PC-3 (cell line): Measurements from ENCODE around the gene IL1R1. TPM values are rescaled to one million over a fixed set of nuclear protein-coding genes. Genes with fewer than 3 reads are reported as not detected.

Source experiments
- ATAC-seq: fragments of 200-7000 bp; cut with Tn5 transposase; 2 replicates; pipeline ENCODE4 v1.9.1; 2020; ENCODE audit warnings: mild to moderate bottlenecking, moderate library complexity
- BruUV-seq: library from RNA; stranded (reverse); fragments of 400-500 nt; replicated peaks from 2 replicates; lab custom pipeline; 2021; lab: Mats Ljungman, UMichigan
- CTCF ChIA-PET: fragments of 300-600 bp; sonication (Branson Sonifier 250); formaldehyde crosslinking; loops from one replicate; lab custom pipeline; 2022; ENCODE audit warnings: antibody characterized with exemption; lab: Charles Lee
- POLR2A ChIA-PET: fragments of 300-600 bp; sonication (Branson Sonifier 250); formaldehyde crosslinking; loops from one replicate; lab custom pipeline; 2022; ENCODE audit warnings: antibody characterized with exemption; ENCODE audit not compliant: unreplicated experiment; lab: Charles Lee
- DNase-seq: peaks from one replicate; pipeline ENCODE4 v3.0.0-alpha.2; 2015
- H2AFZ ChIP-seq: fragments of 300-600 bp; sonication (generic); 2 replicates; pipeline ENCODE4 v1.6.0; 2016; ENCODE audit warnings: antibody characterized with exemption, low read length
- H3F3A ChIP-seq: fragments of 300-600 bp; sonication (generic); one replicate; pipeline ENCODE4 v1.6.0; 2017; ENCODE audit warnings: antibody characterized with exemption, low read length, control low read depth, mild to moderate bottlenecking; ENCODE audit not compliant: unreplicated experiment
- H3K27ac ChIP-seq: fragments of 300-600 bp; sonication (generic); 2 replicates; pipeline ENCODE4 v1.5.1; 2016; ENCODE audit warnings: mild to moderate bottlenecking, low read length
- H3K27me3 ChIP-seq: fragments of 300-600 bp; sonication (generic); 2 replicates; pipeline ENCODE4 v1.6.1; 2016; ENCODE audit warnings: low read length, mixed read lengths
- H3K36me3 ChIP-seq: fragments of 300-600 bp; sonication (generic); 2 replicates; pipeline ENCODE4 v1.6.1; 2016; ENCODE audit warnings: low read depth, mixed run types, low read length, mixed read lengths
- H3K4me1 ChIP-seq: fragments of 300-600 bp; sonication (generic); 2 replicates; pipeline ENCODE4 v1.5.1; 2016; ENCODE audit warnings: low read length; ENCODE audit not compliant: insufficient read depth
- H3K4me2 ChIP-seq: fragments of 300-600 bp; sonication (generic); 2 replicates; pipeline ENCODE4 v1.6.0; 2016; ENCODE audit warnings: low read length
- H3K4me3 ChIP-seq: fragments of 300-600 bp; sonication (generic); 2 replicates; pipeline ENCODE4 v1.5.1; 2016; ENCODE audit warnings: mild to moderate bottlenecking, low read length, mixed read lengths
- H3K79me2 ChIP-seq: fragments of 300-600 bp; sonication (generic); 2 replicates; pipeline ENCODE4 v1.6.1; 2017; ENCODE audit warnings: low read length, mixed read lengths
- H3K9ac ChIP-seq: fragments of 300-600 bp; sonication (generic); 2 replicates; pipeline ENCODE4 v1.6.0; 2016; ENCODE audit warnings: mild to moderate bottlenecking, low read length
- H3K9me2 ChIP-seq: fragments of 300-600 bp; sonication (generic); replicated peaks from 2 replicates; pipeline ENCODE4 v1.6.1; 2016; ENCODE audit warnings: mixed run types, low read length, mixed read lengths
- H3K9me3 ChIP-seq: fragments of 300-600 bp; sonication (generic); 2 replicates; pipeline ENCODE4 v1.6.1; 2016; ENCODE audit warnings: low read length, mixed read lengths
- H4K20me1 ChIP-seq: fragments of 300-600 bp; sonication (generic); 2 replicates; pipeline ENCODE4 v1.6.1; 2016; ENCODE audit warnings: low read length, mixed read lengths
- EZH2 ChIP-seq: fragments of 300-600 bp; sonication (generic); IDR thresholded peaks from one replicate; pipeline ENCODE4 v1.6.1; 2017; ENCODE audit warnings: antibody characterized with exemption, mild to moderate bottlenecking, low read length; ENCODE audit not compliant: unreplicated experiment
- EZH2phosphoT487 ChIP-seq: fragments of 300-600 bp; sonication (generic); IDR thresholded peaks from 2 replicates; pipeline ENCODE4 v1.6.1; 2018; ENCODE audit warnings: mild to moderate bottlenecking, antibody characterized with exemption, low read length, borderline replicate concordance
- intact Hi-C: fragments of 100-400 bp; cut with micrococcal nuclease; formaldehyde crosslinking; loops from 2 replicates; pipeline ENCODE4 v1.9.0; 2023
- total RNA-seq: library from RNA; depleted of rRNA; stranded (reverse); fragments of >200 nt; gene quantifications from 2 replicates; pipeline ENCODE4 v1.2.3, GENCODE V29; 2014
- TF ChIP-seq, protein P1 (sequence below): fragments of 300-600 bp; sonication (generic); conservative IDR thresholded peaks from 2 replicates; pipeline ENCODE4 v1.5.1; 2017; ENCODE audit warnings: antibody characterized with exemption, low read depth, mild to moderate bottlenecking, low read length

IL1R1 gene
- total RNA-seq, 1 experiment from 2014 or later: 0.69 TPM

DNA sequence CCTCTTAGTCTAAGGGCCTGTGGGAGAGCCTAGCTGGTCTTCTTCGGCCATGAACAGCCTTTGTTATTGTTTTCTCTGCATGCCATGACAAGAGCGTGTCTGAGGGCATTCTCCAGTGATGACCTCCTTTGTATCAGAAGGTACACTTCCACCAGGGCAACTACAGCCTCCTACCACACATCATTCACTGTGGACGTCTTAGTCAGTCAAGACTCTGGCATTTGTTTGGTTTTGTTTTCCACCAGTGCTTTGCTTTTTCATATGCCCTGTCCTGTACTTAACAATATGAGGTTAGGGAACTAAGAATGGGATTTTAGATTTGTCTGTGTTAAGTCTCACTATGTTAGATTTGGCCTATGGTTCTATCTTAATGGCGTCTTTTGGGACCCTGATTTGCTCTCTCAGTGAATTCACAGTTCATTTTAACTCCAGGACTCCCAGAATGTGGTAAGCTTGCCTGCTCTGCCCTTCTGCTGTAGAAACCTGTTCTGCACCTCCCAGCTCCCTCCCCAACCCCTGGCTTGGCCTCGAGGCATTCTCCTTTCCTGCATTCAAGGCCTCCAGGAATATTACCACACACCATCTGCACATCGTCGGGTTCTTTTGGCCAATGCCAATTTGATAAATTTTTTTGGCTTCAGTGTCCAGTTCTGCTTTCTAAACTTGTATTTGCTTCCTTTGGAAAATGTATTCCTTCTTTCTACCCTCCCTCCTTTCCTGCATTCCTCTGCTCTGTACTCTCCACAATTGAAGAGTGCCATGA lies 42.8 kb upstream of the IL1R1 start:
- Histone ChIP-seq H3K27ac (peak overlapping the region; percentile 86), H3K4me3 (no peak overlapping the region), H3K9ac (peak overlapping the region; percentile 58), H3K4me1 (peaks cover 40% of the 10 kb centered on the region), H3K4me2 (peak overlapping the region; percentile 53), H4K20me1 (no peaks in the 10 kb centered on the region), H2AFZ (no peak overlapping the region), H3K36me3 (no peaks in the 10 kb centered on the region), H3K27me3 (no peaks in the 10 kb centered on the region), H3K9me3 (no peaks in the 10 kb centered on the region), H3K9me2 (no peaks in the 10 kb centered on the region; the same call in 1 of the 2 replicates), H3F3A (no peaks in the 10 kb centered on the region), H3K79me2 (no peaks in the 10 kb centered on the region)
- ChIA-PET POLR2A (no interaction called here), CTCF (no interaction called here)
- intact Hi-C loops: no loop called here
- TF ChIP-seq EZH2 (no peak), EZH2phosphoT487 (no peak)
- no TSS peak for BruUV-seq
- ATAC-seq (no peak), DNase-seq (peak; percentile 43)

DNA sequence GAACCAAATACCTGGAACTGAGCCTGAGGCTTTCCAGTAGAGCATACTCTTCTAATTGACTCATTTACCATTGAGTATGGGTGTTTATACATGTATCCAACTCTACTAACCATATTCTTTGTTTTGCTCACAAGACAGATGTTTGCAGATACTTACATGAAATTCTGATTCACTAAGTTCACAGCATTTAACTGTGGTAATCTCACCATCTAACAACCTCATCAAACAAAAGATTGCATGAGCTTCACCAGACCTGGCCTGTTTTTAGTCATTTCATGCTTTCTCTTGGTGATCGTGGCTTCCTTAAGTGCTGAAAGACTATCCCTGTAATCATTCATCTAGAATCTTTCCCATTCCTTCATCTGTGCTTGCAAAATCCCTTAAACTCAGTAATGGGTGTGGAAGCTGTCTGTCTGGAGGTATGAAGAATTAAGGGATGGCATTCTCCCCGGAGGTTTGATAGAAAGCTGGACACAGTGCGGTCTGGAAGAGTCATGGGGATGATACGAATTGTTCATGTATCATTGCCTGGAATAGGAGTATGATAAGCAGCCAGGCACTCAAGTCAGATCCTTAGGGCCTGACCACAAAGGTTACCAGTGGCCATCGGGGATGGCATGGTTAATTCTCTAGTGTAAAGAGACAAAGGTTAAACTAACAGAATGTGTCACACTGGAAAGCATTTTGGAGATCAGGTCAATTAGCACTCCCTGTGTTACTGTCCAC lies 42.0 kb upstream of the IL1R1 start:
- H3K9ac ChIP-seq: peak overlapping the region; percentile 17; the same call in 1 of the 2 replicates
- ATAC-seq: peak; percentile 68
- intact Hi-C loops: no loop called here
- peaks cover 32% of the 10 kb centered on the region for H3K4me1 ChIP-seq
- no peaks in the 10 kb centered on the region for H4K20me1 ChIP-seq
- no peaks in the 10 kb centered on the region for H3F3A ChIP-seq
- ChIA-PET CTCF (interaction anchor here (0.7 kb wide), 1 partner anchor 66 kb away, joined by 3 read pairs; no protein-coding TSS in a partner anchor), POLR2A (no interaction called here)
- H3K27me3 ChIP-seq: no peaks in the 10 kb centered on the region
- H3K4me3 ChIP-seq: no peak overlapping the region
- no peaks in the 10 kb centered on the region for H3K79me2 ChIP-seq
- TF ChIP-seq EZH2phosphoT487 (no peak), EZH2 (no peak)
- TF ChIP-seq, protein P1, sequence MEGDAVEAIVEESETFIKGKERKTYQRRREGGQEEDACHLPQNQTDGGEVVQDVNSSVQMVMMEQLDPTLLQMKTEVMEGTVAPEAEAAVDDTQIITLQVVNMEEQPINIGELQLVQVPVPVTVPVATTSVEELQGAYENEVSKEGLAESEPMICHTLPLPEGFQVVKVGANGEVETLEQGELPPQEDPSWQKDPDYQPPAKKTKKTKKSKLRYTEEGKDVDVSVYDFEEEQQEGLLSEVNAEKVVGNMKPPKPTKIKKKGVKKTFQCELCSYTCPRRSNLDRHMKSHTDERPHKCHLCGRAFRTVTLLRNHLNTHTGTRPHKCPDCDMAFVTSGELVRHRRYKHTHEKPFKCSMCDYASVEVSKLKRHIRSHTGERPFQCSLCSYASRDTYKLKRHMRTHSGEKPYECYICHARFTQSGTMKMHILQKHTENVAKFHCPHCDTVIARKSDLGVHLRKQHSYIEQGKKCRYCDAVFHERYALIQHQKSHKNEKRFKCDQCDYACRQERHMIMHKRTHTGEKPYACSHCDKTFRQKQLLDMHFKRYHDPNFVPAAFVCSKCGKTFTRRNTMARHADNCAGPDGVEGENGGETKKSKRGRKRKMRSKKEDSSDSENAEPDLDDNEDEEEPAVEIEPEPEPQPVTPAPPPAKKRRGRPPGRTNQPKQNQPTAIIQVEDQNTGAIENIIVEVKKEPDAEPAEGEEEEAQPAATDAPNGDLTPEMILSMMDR: no peak
- H3K9me3 ChIP-seq: no peaks in the 10 kb centered on the region
- no peaks in the 10 kb centered on the region; the same call in 1 of the 2 replicates for H3K9me2 ChIP-seq
- BruUV-seq: no TSS peak
- H3K36me3 ChIP-seq: no peaks in the 10 kb centered on the region
- H2AFZ ChIP-seq: no peak overlapping the region
- peak overlapping the region; percentile 53 for H3K4me2 ChIP-seq
- DNase-seq: peak; percentile 78
- peak overlapping the region; percentile 86 for H3K27ac ChIP-seq

DNA sequence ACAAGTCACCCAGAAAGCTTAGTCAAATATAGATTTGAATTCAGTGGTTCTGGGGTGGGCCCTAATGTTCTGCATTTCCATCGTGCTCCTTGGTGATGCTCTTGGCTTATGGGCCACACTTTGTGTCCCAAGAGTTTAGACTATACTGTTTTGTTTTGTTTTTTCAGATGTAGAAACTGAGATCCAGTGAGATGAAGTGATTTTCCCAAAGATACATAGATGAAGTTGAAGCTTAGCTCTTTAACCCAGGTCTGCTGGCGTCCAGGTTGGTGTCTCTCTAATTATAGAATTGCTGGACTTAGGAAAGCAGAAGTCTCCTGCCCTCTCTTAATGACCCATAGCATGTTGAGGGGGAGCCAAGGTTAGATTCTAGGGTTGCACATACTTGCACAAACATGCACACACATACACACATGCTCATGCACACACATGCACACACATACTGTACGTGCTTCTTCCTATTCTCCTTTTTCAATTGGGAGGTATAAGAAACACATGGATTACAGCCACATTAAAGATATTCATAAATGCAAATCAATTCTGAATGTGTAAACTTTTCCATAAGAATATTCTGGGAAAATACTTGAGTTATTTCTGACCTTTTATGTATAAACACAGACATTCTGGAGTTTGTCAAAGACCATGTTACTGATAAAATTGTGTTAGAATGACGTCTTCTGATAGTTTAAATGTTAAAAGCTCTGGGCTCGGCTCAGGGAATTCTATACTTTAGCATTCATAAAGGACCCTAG lies 41.3 kb upstream of the IL1R1 start:
- H3K79me2 ChIP-seq: no peaks in the 10 kb centered on the region
- peaks cover 32% of the 10 kb centered on the region for H3K4me1 ChIP-seq
- no peaks in the 10 kb centered on the region for H4K20me1 ChIP-seq
- H3K36me3 ChIP-seq: no peaks in the 10 kb centered on the region
- no peak overlapping the region for H2AFZ ChIP-seq
- peak overlapping the region; percentile 36 for H3K4me2 ChIP-seq
- H3K27me3 ChIP-seq: no peaks in the 10 kb centered on the region
- no peak overlapping the region for H3K4me3 ChIP-seq
- H3K9ac ChIP-seq: peak overlapping the region; percentile 17; the same call in 1 of the 2 replicates
- BruUV-seq: no TSS peak
- H3F3A ChIP-seq: no peaks in the 10 kb centered on the region
- ATAC-seq (no peak), DNase-seq (no peak)
- ChIA-PET POLR2A (no interaction called here), CTCF (interaction anchor here (0.7 kb wide), 1 partner anchor 65 kb away, joined by 3 read pairs; no protein-coding TSS in a partner anchor)
- H3K9me2 ChIP-seq: no peaks in the 10 kb centered on the region; the same call in 1 of the 2 replicates
- no peaks in the 10 kb centered on the region for H3K9me3 ChIP-seq
- intact Hi-C loops: no loop called here
- TF ChIP-seq EZH2: no peak
- peak overlapping the region; percentile 86 for H3K27ac ChIP-seq
